HepG2 (cell line): ENCODE data around the gene SLC5A10. TPM values are rescaled to one million over a fixed set of nuclear protein-coding genes. Genes with fewer than 3 reads are reported as not detected.

ENCODE experiments used
- AHR ChIP-seq: IDR thresholded peaks from 2 replicates; pipeline ENCODE4 v1.6.1; 2018; ENCODE audit warnings: missing genetic modification reagents, missing compliant biosample characterization
- CSRNP2 ChIP-seq: sonication (generic); formaldehyde crosslinking; conservative IDR thresholded peaks from 2 replicates; pipeline ENCODE4 v1.8.0; 2022; ENCODE audit warnings: low read depth, missing genetic modification reagents
- HDAC6 ChIP-seq: fragments of 200-600 bp; sonication (generic); IDR thresholded peaks from 2 replicates; pipeline ENCODE4 v1.7.0; 2017; ENCODE audit warnings: mild to moderate bottlenecking, antibody characterized with exemption, low read length, low read depth
- HES4 ChIP-seq: sonication (generic); formaldehyde crosslinking; IDR thresholded peaks from 2 replicates; pipeline ENCODE4 v1.9.0; 2021; ENCODE audit warnings: mild to moderate bottlenecking, missing genetic modification reagents, borderline replicate concordance
- KMT2A ChIP-seq: sonication (generic); formaldehyde crosslinking; IDR thresholded peaks from 2 replicates; pipeline ENCODE4 v1.4.0; 2020; ENCODE audit warnings: missing genetic modification reagents
- MBD4 ChIP-seq: IDR thresholded peaks from 2 replicates; pipeline ENCODE4 v1.6.1; 2012; ENCODE audit warnings: low read length, inconsistent platforms, borderline replicate concordance
- NFE2 ChIP-seq: sonication (generic); formaldehyde crosslinking; IDR thresholded peaks from 2 replicates; pipeline ENCODE4 v1.4.0; 2020; ENCODE audit warnings: missing genetic modification reagents
- RARA ChIP-seq: IDR thresholded peaks from 2 replicates; pipeline ENCODE4 v1.6.1; 2016; ENCODE audit warnings: missing genetic modification reagents, missing compliant biosample characterization
- SATB2 ChIP-seq: sonication (generic); formaldehyde crosslinking; IDR thresholded peaks from 2 replicates; pipeline ENCODE4 v1.5.0; 2020; ENCODE audit warnings: missing genetic modification reagents
- SNAPC5 ChIP-seq: sonication (generic); formaldehyde crosslinking; IDR thresholded peaks from 2 replicates; pipeline ENCODE4 v1.8.1; 2023; ENCODE audit warnings: mild to moderate bottlenecking, missing genetic modification reagents, borderline replicate concordance
- SP2 ChIP-seq: sonication (generic); formaldehyde crosslinking; IDR thresholded peaks from 2 replicates; pipeline ENCODE4 v1.5.1; 2020; ENCODE audit warnings: mild to moderate bottlenecking, missing genetic modification reagents
- TCF7 ChIP-seq: sonication (generic); IDR thresholded peaks from 2 replicates; pipeline ENCODE4 v1.6.1; 2016; ENCODE audit warnings: antibody characterized with exemption, low read depth
- THAP11 ChIP-seq: IDR thresholded peaks from 2 replicates; pipeline ENCODE4 v1.6.1; 2016; ENCODE audit warnings: missing biosample characterization, missing genetic modification reagents
- ZBTB49 ChIP-seq: sonication (generic); formaldehyde crosslinking; IDR thresholded peaks from 2 replicates; pipeline ENCODE4 v1.4.0; 2020; ENCODE audit warnings: missing genetic modification reagents, borderline replicate concordance
- ZFYVE20 ChIP-seq: sonication (generic); formaldehyde crosslinking; IDR thresholded peaks from 2 replicates; pipeline ENCODE4 v1.8.0; 2023; ENCODE audit warnings: low read depth, mild to moderate bottlenecking, moderate library complexity, missing genetic modification reagents, borderline replicate concordance
- ZNF136 ChIP-seq: sonication (generic); formaldehyde crosslinking; IDR thresholded peaks from 2 replicates; pipeline ENCODE4 v1.8.1; 2022; ENCODE audit warnings: low read depth, mild to moderate bottlenecking, moderate library complexity, missing genetic modification reagents
- ZNF335 ChIP-seq: sonication (generic); formaldehyde crosslinking; IDR thresholded peaks from 2 replicates; pipeline ENCODE4 v1.4.0; 2020; ENCODE audit warnings: missing genetic modification reagents
- ZNF567 ChIP-seq: sonication (generic); formaldehyde crosslinking; IDR thresholded peaks from 2 replicates; pipeline ENCODE4 v1.8.1; 2023; ENCODE audit warnings: mild to moderate bottlenecking, missing genetic modification reagents, borderline replicate concordance
- ZNF607 ChIP-seq: sonication (generic); formaldehyde crosslinking; IDR thresholded peaks from 2 replicates; pipeline ENCODE4 v1.5.1; 2020; ENCODE audit warnings: missing genetic modification reagents, mild to moderate bottlenecking, borderline replicate concordance
- ZNF780A ChIP-seq: sonication (generic); formaldehyde crosslinking; IDR thresholded peaks from 2 replicates; pipeline ENCODE4 v1.8.0; 2022; ENCODE audit warnings: mild to moderate bottlenecking, missing genetic modification reagents, moderate library complexity
- ZNF800 ChIP-seq: sonication (generic); formaldehyde crosslinking; IDR thresholded peaks from 2 replicates; pipeline ENCODE4 v1.4.0; 2020; ENCODE audit warnings: missing genetic modification reagents
- polyA plus RNA-seq, 8 experiments: library from polyadenylated mRNA; depleted of rRNA in 3 of 8; stranded (reverse) in 7 of 8; unstranded in 1 of 8; fragments of >200 nt; fragmentation: Illumina TruSeq in 4 of 8; extraction: Trizol in 4 of 8; gene quantifications; 2 replicates each; pipeline versions ENCODE4 v1.2.1 to v1.2.3, GENCODE V29; 2011 to 2016; ENCODE audit warnings: low read depth in 4 of 8, missing spikeins in 1 of 8, mixed read lengths in 1 of 8; ENCODE audit not compliant: insufficient read depth in 1 of 8
- total RNA-seq, 5 experiments: library from RNA; depleted of rRNA; stranded (reverse); fragments of >200 nt; fragmentation: Illumina TruSeq; extraction: Trizol; gene quantifications; 2 replicates each; pipeline ENCODE4 v1.2.3, GENCODE V29; 2016; ENCODE audit warnings: low read depth in 1 of 5

The SLC5A10 gene
- total and polyA plus RNA-seq, 2 of the 13 experiments (the other 11 are each of a cell fraction or from before 2014, with no cell fraction given), result 0.05 TPM; not detected in 1

- TF ChIP-seq SNAPC5 (CRISPR knock-in tag), result no peak
- TF ChIP-seq SP2 (CRISPR knock-in tag), result no peak
- peak; percentile 55; the same call in 1 of the 2 replicates for TF ChIP-seq ZNF607 (CRISPR knock-in tag)
- peak; percentile 40; the same call in 1 of the 2 replicates for TF ChIP-seq RARA (CRISPR knock-in tag)
- TF ChIP-seq KMT2A (CRISPR knock-in tag), result no peak
- 0 out of 2 replicates have a peak, but pooled peaks have one; percentile 37 for TF ChIP-seq HES4 (CRISPR knock-in tag)
- no peak for TF ChIP-seq ZNF335 (CRISPR knock-in tag)
- no peak for TF ChIP-seq MBD4
- no peak for TF ChIP-seq ZFYVE20 (CRISPR knock-in tag)
- TF ChIP-seq NFE2 (CRISPR knock-in tag), result no peak
- TF ChIP-seq ZBTB49 (CRISPR knock-in tag), result no peak
- TF ChIP-seq THAP11, result peak; percentile 59; the same call in 1 of the 2 replicates
- TF ChIP-seq ZNF800 (CRISPR knock-in tag), result no peak
- TF ChIP-seq ZNF780A (CRISPR knock-in tag), result no peak
- TF ChIP-seq TCF7, result no peak
- TF ChIP-seq SATB2 (CRISPR knock-in tag), result no peak
- TF ChIP-seq ZNF567 (CRISPR knock-in tag), result no peak
- TF ChIP-seq AHR (CRISPR knock-in tag), result no peak
- no peak for TF ChIP-seq HDAC6
- TF ChIP-seq CSRNP2 (CRISPR knock-in tag), result no peak
- no peak for TF ChIP-seq ZNF136 (CRISPR knock-in tag)
Measured at GRCh38 chr17:19004421-19005136, 52.6 kb downstream of the SLC5A10 start, which contains the start of gene FAM83G (continued).
